ENCODE results near the gene NR2F6. TPM values are rescaled to one million over a fixed set of nuclear protein-coding genes. Genes with fewer than 3 reads are reported as not detected.
"Not testable (repeated sequence)": the region's sequence is repeated elsewhere in the genome, so short reads cannot be mapped to it uniquely, and the experiment has no call there.

NR2F6 gene
- total RNA-seq, 1 experiment from 2014 or later = 96.5 TPM

DNA sequence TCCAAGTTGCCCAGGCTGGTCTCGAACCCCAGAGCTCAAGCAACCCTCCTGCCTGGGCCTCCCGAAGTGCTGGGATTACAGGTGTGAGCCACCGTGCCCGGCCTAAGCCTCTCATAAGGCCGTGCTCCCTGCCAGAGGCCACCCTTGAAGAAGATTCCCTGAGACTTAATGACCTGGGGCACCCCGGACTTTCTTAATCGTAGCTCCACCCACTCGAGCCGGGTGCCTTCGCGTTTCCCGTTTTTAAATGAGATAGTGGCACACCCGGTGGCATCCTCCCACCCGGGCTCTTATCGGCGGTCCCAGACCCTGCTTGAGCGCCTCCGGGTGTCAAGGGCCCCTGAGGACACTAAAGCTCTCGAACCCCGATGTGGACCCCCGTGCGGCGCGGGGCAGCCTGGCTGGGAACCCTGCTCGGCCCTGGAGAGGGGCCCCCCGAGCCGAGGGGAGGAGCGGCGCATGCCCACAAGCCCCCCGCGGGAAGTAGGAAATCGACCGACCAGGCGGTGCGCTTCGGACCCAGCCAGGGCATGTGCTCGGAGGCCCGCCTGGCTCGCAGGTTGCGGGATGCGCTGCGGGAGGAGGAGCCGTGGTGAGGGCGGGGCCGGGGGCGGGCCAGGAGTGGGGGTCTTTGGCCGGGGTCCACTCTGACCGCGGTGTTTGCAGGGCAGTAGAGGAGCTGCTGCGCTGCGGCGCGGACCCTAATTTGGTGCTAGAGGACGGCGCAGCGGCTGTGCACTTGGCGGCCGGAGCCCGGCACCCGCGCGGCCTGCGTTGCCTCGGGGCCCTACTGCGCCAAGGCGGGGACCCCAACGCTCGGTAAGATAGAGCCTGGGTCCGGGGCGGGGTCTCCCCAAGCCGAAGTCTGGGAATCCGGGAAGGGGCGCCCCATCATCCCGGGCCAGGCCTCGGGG, 35.9 kb upstream of the NR2F6 start, which contains the start of gene ANKLE1:
ANKLE1 (plus strand) TSS at position 511 of the 914 bp plus-strand sequence; CDS start at position 531, 20 bp downstream.
- CTCF ChIA-PET = interaction anchor here (0.5 to 2.3 kb wide), 12 partner anchors 11 to 229 kb away, joined by 3 to 15 read pairs (median 5); partner anchors contain the start of genes BABAM1, MRPL34 and USE1
- Histone ChIP-seq H3K9me3 (no peaks in the 10 kb centered on the region), H3K27me3 (replicated peaks; ENCODE audit: control insufficient read depth, insufficient read depth, low read length) (no peaks in the 10 kb centered on the region), H3K4me3 (ENCODE audit: low read depth, low read length) (peak within 1 kb of the TSS; percentile 62), H3K4me1 (peaks cover 4% of the 10 kb centered on the region; the same call in 1 of the 2 replicates), H3K36me3 (ENCODE audit: control insufficient read depth, insufficient read depth, low read length) (no peaks in the 10 kb centered on the region; the same call in 1 of the 2 replicates)
- intact Hi-C loops (cut with micrococcal nuclease; ENCODE audit: unreplicated experiment) = loop anchor here (1.0 to 5.0 kb wide), 5 partner anchors 15 to 215 kb away; partner anchors contain the start of genes BABAM1, NR2F6 and OCEL1
- peak within 1 kb of the TSS; percentile 79 for H3K27ac Mint-ChIP-seq (ENCODE audit: unreplicated experiment)
- H3K36me3 Mint-ChIP-seq (ENCODE audit: insufficient read depth, unreplicated experiment) = peaks cover 41% of the 10 kb centered on the region
- DNase-seq = peak; percentile 67 to 73
- peak within 1 kb of the TSS; percentile 85 for H3K4me3 Mint-ChIP-seq (ENCODE audit: unreplicated experiment)
- no peaks in the 10 kb centered on the region for H3K27me3 Mint-ChIP-seq (ENCODE audit: insufficient read depth, unreplicated experiment)
- H3K9me3 Mint-ChIP-seq (ENCODE audit: unreplicated experiment) = no peaks in the 10 kb centered on the region
- TF ChIP-seq, protein P1, sequence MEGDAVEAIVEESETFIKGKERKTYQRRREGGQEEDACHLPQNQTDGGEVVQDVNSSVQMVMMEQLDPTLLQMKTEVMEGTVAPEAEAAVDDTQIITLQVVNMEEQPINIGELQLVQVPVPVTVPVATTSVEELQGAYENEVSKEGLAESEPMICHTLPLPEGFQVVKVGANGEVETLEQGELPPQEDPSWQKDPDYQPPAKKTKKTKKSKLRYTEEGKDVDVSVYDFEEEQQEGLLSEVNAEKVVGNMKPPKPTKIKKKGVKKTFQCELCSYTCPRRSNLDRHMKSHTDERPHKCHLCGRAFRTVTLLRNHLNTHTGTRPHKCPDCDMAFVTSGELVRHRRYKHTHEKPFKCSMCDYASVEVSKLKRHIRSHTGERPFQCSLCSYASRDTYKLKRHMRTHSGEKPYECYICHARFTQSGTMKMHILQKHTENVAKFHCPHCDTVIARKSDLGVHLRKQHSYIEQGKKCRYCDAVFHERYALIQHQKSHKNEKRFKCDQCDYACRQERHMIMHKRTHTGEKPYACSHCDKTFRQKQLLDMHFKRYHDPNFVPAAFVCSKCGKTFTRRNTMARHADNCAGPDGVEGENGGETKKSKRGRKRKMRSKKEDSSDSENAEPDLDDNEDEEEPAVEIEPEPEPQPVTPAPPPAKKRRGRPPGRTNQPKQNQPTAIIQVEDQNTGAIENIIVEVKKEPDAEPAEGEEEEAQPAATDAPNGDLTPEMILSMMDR (IDR thresholded peaks at IDR 0.05; ENCODE audit: insufficient read depth in 1 of 2, low read depth in 1 of 2, low read length in 1 of 2, severe bottlenecking in 1 of 2, unreplicated experiment in 1 of 2) = no peak
- peaks cover 4% of the 10 kb centered on the region for H3K4me1 Mint-ChIP-seq (ENCODE audit: low read depth, unreplicated experiment)
- BruUV-seq (replicated peaks) = no TSS peak
- POLR2A ChIA-PET = interaction anchor here (0.6 to 1.0 kb wide), 3 partner anchors 15 to 66 kb away, joined by 3 read pairs; no protein-coding TSS in a partner anchor

DNA sequence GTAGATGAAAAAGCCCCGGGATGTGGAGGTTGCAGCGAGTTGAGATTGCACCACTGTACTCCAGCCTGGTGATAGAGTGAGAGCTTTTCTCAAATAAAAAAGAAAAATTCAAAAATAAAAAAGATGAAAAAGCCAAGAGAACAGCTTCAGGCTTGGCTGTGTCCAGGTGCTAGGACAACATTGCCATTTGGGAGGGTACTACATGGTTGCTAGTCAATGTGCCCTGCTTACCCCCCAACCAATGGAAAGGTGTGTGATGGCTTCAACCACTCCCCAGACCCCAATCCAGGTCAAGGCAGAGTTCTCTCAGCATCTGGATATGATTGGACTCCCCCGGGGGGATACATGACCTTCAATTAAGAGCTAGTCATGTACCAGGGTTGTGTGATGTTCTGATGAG, 33.7 kb upstream of the NR2F6 start:
- Histone ChIP-seq H3K27me3 (replicated peaks; ENCODE audit: control insufficient read depth, insufficient read depth, low read length) (no peaks in the 10 kb centered on the region), H3K4me3 (ENCODE audit: low read depth, low read length) (no peak overlapping the region), H3K4me1 (no peaks in the 10 kb centered on the region), H3K9me3 (no peaks in the 10 kb centered on the region), H3K36me3 (ENCODE audit: control insufficient read depth, insufficient read depth, low read length) (no peaks in the 10 kb centered on the region; the same call in 1 of the 2 replicates)
- ChIA-PET CTCF (no interaction called here), POLR2A (interaction anchor here (0.6 kb wide), 1 partner anchor 32 kb away, joined by 3 read pairs; no protein-coding TSS in a partner anchor)
- Mint-ChIP-seq H3K9me3 (ENCODE audit: unreplicated experiment) (no peaks in the 10 kb centered on the region), H3K4me1 (ENCODE audit: low read depth, unreplicated experiment) (no peaks in the 10 kb centered on the region), H3K4me3 (ENCODE audit: unreplicated experiment) (no peak overlapping the region), H3K36me3 (ENCODE audit: insufficient read depth, unreplicated experiment) (peaks cover 54% of the 10 kb centered on the region), H3K27me3 (ENCODE audit: insufficient read depth, unreplicated experiment) (no peaks in the 10 kb centered on the region), H3K27ac (ENCODE audit: unreplicated experiment) (no peak overlapping the region)
- TF ChIP-seq, protein P1 (IDR thresholded peaks at IDR 0.05; ENCODE audit: insufficient read depth in 1 of 2, low read depth in 1 of 2, low read length in 1 of 2, severe bottlenecking in 1 of 2, unreplicated experiment in 1 of 2) = no peak
- intact Hi-C loops (cut with micrococcal nuclease; ENCODE audit: unreplicated experiment) = no loop called here
- BruUV-seq (replicated peaks) = no TSS peak
- no peak for DNase-seq

- POLR2A ChIA-PET = no interaction called here
- DNase-seq = no peak
- H3K27me3 ChIP-seq (replicated peaks; ENCODE audit: control insufficient read depth, insufficient read depth, low read length) = no peaks in the 10 kb centered on the region
- CTCF ChIA-PET = no interaction called here
- Mint-ChIP-seq H3K4me1 (ENCODE audit: low read depth, unreplicated experiment) (no peaks in the 10 kb centered on the region), H3K27ac (ENCODE audit: unreplicated experiment) (no peak overlapping the region), H3K4me3 (ENCODE audit: unreplicated experiment) (no peak overlapping the region), H3K36me3 (ENCODE audit: insufficient read depth, unreplicated experiment) (peaks cover 57% of the 10 kb centered on the region), H3K9me3 (ENCODE audit: unreplicated experiment) (no peaks in the 10 kb centered on the region), H3K27me3 (ENCODE audit: insufficient read depth, unreplicated experiment) (no peaks in the 10 kb centered on the region)
- TF ChIP-seq, protein P1 (IDR thresholded peaks at IDR 0.05; ENCODE audit: insufficient read depth in 1 of 2, low read depth in 1 of 2, low read length in 1 of 2, severe bottlenecking in 1 of 2, unreplicated experiment in 1 of 2) = no peak
- no TSS peak for BruUV-seq (replicated peaks)
- no peak overlapping the region for H3K4me3 ChIP-seq (ENCODE audit: low read depth, low read length)
- no peaks in the 10 kb centered on the region for H3K9me3 ChIP-seq
- intact Hi-C loops (cut with micrococcal nuclease; ENCODE audit: unreplicated experiment) = no loop called here
- no peaks in the 10 kb centered on the region; the same call in 1 of the 2 replicates for H3K36me3 ChIP-seq (ENCODE audit: control insufficient read depth, insufficient read depth, low read length)
- no peaks in the 10 kb centered on the region for H3K4me1 ChIP-seq
Observed at GRCh38 chr19:17275441-17276175, 29.9 kb upstream of the NR2F6 start.

GRCh38 chr19:17274892-17275291, 29.2 kb upstream of the NR2F6 start:
- H3K27me3 Mint-ChIP-seq (ENCODE audit: insufficient read depth, unreplicated experiment); DNase-seq; H3K4me3 ChIP-seq (ENCODE audit: low read depth, low read length); BruUV-seq (replicated peaks); POLR2A ChIA-PET; CTCF ChIA-PET; H3K4me1 ChIP-seq; H3K9me3 ChIP-seq; H3K27me3 ChIP-seq (replicated peaks; ENCODE audit: control insufficient read depth, insufficient read depth, low read length); H3K36me3 ChIP-seq (ENCODE audit: control insufficient read depth, insufficient read depth, low read length); H3K4me1 Mint-ChIP-seq (ENCODE audit: low read depth, unreplicated experiment); H3K9me3 Mint-ChIP-seq (ENCODE audit: unreplicated experiment); H3K4me3 Mint-ChIP-seq (ENCODE audit: unreplicated experiment); intact Hi-C loops (cut with micrococcal nuclease; ENCODE audit: unreplicated experiment); H3K27ac Mint-ChIP-seq (ENCODE audit: unreplicated experiment): not testable (repeated sequence)
- peaks cover 64% of the 10 kb centered on the region for H3K36me3 Mint-ChIP-seq (ENCODE audit: insufficient read depth, unreplicated experiment)
